ENCODE data around the gene AEBP1.

DNA sequence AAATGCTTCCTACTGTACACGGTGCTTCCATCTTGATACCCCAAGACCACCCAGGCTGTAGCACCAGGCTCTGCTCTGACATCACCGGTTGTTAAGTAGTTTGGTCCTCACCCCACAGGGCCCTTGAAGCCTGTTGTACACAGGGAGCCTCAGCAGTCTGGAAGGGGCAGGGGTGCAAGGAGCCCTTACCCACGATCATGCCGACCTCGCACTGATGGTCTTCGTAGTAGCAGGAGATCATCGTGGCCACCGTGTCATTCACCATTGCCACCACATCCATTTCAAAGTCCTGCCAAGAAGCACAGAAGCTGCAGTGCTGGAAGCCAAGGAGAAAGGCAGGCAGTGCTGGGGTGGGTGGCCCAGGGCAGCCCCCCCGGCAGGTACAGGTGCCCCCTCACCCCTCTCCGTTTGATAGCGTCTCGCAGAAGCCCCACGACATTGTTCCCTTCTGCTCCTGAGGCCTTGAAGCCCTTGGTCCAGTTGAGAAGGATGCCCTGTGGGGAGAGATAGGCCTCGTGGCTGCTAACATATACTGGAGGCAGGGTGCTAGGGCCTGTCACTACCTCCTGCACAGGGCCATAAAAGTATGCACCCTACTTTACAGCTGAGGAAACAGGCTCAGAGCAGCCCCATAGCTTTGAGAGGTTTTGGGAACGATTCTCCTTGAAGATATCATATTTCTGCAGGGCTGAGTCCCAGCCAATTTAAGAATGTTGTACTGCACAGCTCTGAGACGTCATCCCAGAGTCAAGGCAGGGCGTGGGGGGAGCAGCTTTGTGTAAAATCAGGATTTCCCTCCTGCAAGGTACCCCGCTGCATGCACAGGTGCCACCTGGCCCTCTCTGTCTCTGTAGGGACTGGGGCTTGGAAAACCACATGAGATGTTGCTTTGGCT, 45.7 kb downstream of the AEBP1 start:
- no peak for TF ChIP-seq FOXP4 (CRISPR knock-in tag; IDR thresholded peaks at IDR 0.05)
- no peak for TF ChIP-seq FOXP1 (CRISPR knock-in tag; IDR thresholded peaks at IDR 0.05; ENCODE audit: borderline replicate concordance)
- TF ChIP-seq, protein P1, sequence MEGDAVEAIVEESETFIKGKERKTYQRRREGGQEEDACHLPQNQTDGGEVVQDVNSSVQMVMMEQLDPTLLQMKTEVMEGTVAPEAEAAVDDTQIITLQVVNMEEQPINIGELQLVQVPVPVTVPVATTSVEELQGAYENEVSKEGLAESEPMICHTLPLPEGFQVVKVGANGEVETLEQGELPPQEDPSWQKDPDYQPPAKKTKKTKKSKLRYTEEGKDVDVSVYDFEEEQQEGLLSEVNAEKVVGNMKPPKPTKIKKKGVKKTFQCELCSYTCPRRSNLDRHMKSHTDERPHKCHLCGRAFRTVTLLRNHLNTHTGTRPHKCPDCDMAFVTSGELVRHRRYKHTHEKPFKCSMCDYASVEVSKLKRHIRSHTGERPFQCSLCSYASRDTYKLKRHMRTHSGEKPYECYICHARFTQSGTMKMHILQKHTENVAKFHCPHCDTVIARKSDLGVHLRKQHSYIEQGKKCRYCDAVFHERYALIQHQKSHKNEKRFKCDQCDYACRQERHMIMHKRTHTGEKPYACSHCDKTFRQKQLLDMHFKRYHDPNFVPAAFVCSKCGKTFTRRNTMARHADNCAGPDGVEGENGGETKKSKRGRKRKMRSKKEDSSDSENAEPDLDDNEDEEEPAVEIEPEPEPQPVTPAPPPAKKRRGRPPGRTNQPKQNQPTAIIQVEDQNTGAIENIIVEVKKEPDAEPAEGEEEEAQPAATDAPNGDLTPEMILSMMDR (IDR thresholded peaks at IDR 0.05): no peak
- TF ChIP-seq TEAD4 (CRISPR knock-in tag; IDR thresholded peaks at IDR 0.05): no peak
- TF ChIP-seq NFYB (CRISPR knock-in tag; conservative IDR thresholded peaks at IDR 0.05; ENCODE audit: low read depth): no peak
- TF ChIP-seq USF1 (CRISPR knock-in tag; IDR thresholded peaks at IDR 0.05): no peak
- no peak for TF ChIP-seq NFE2L1 (CRISPR knock-in tag; IDR thresholded peaks at IDR 0.05)
- TF ChIP-seq NR3C1 (CRISPR knock-in tag; conservative IDR thresholded peaks at IDR 0.05; ENCODE audit: low read depth): no peak
- TF ChIP-seq ZNF396 (CRISPR knock-in tag; IDR thresholded peaks at IDR 0.05; ENCODE audit: borderline replicate concordance): no peak

Measured in WTC11 (cell line).